ENCODE results near the gene UBXN1. TPM values are rescaled to one million over a fixed set of nuclear protein-coding genes. Genes with fewer than 3 reads are reported as not detected.

Gene UBXN1
- polyA plus RNA-seq, 2 donors, result 109 to 127 TPM

Other genes starting within 250 kb of the UBXN1 start
- 100 to 1,000 TPM; 168 to 195 TPM for gene AHNAK, start 132.3 kb downstream of the UBXN1 start, polyA plus RNA-seq
- gene EEF1G, start 105.2 kb downstream of the UBXN1 start, polyA plus RNA-seq, result 1,000 to 10,000 TPM in 1 of 2 donors, 100 to 1,000 TPM in 1; 884 to 1,495 TPM
- gene TUT1, start 87.5 kb downstream of the UBXN1 start, polyA plus RNA-seq, result 10 to 100 TPM in 1 of 2 donors, 1 to 10 TPM in 1; 9.0 to 15.2 TPM
- 10 to 100 TPM; 76.2 to 90.4 TPM for gene MTA2, start 77.2 kb downstream of the UBXN1 start, polyA plus RNA-seq
- gene EML3, start 66.3 kb downstream of the UBXN1 start, polyA plus RNA-seq, result 100 to 1,000 TPM in 1 of 2 donors, 10 to 100 TPM in 1; 79.0 to 107 TPM
- gene ROM1, start 65.8 kb downstream of the UBXN1 start, polyA plus RNA-seq, result 10 to 100 TPM in 1 of 2 donors, 1 to 10 TPM in 1; 7.4 to 10.5 TPM
- gene B3GAT3, start 57.1 kb downstream of the UBXN1 start, polyA plus RNA-seq, result 10 to 100 TPM; 14.9 to 25.4 TPM
- gene GANAB, start 32.5 kb downstream of the UBXN1 start, polyA plus RNA-seq, result 10 to 100 TPM; 59.8 to 71.6 TPM
- 10 to 100 TPM in 1 of 2 donors, 1 to 10 TPM in 1; 4.8 to 10.1 TPM for gene INTS5, start 25.8 kb downstream of the UBXN1 start, polyA plus RNA-seq
- gene C11orf98, start 13.9 kb downstream of the UBXN1 start, polyA plus RNA-seq, result 10 to 100 TPM; 71.9 to 96.9 TPM
- 10 to 100 TPM; 15.4 to 32.2 TPM for gene CSKMT, start 13.8 kb downstream of the UBXN1 start, polyA plus RNA-seq
- 10 to 100 TPM; 16.5 to 23.2 TPM for gene UQCC3, start 7.4 kb downstream of the UBXN1 start, polyA plus RNA-seq
- gene LBHD1, start 6.8 kb downstream of the UBXN1 start, polyA plus RNA-seq, result 1 to 10 TPM; 2.7 to 5.2 TPM
- 1 to 10 TPM; 1.4 to 2.4 TPM for gene LRRN4CL, start 10.5 kb upstream of the UBXN1 start, polyA plus RNA-seq
- gene BSCL2, start 28.4 kb upstream of the UBXN1 start, polyA plus RNA-seq, result 10 to 100 TPM; 33.9 to 58.9 TPM
- gene GNG3, start 28.6 kb upstream of the UBXN1 start, polyA plus RNA-seq, result under 1 TPM; 0.04 to 0.24 TPM
- gene HNRNPUL2, start 48.4 kb upstream of the UBXN1 start, polyA plus RNA-seq, result 10 to 100 TPM; 27.5 to 27.9 TPM
- gene TTC9C, start 49.4 kb upstream of the UBXN1 start, polyA plus RNA-seq, result 10 to 100 TPM; 13.3 to 31.1 TPM
- gene ZBTB3, start 75.1 kb upstream of the UBXN1 start, polyA plus RNA-seq, result 1 to 10 TPM; 1.9 to 4.0 TPM
- 10 to 100 TPM; 43.2 to 94.0 TPM for gene POLR2G, start 82.5 kb upstream of the UBXN1 start, polyA plus RNA-seq
- 10 to 100 TPM; 17.0 to 21.6 TPM for gene TAF6L, start 92.3 kb upstream of the UBXN1 start, polyA plus RNA-seq
- 10 to 100 TPM; 30.5 to 41.2 TPM for gene TMEM179B, start 108.3 kb upstream of the UBXN1 start, polyA plus RNA-seq
- 10 to 100 TPM; 13.8 to 19.7 TPM for gene TMEM223, start 112.9 kb upstream of the UBXN1 start, polyA plus RNA-seq
- 10 to 100 TPM; 77.9 to 84.7 TPM for gene NXF1, start 126.4 kb upstream of the UBXN1 start, polyA plus RNA-seq
- gene STX5, start 153.0 kb upstream of the UBXN1 start, polyA plus RNA-seq, result 10 to 100 TPM; 14.5 to 25.2 TPM
- gene TEX54, start 153.8 kb upstream of the UBXN1 start, polyA plus RNA-seq, result not detected
- 10 to 100 TPM; 44.0 to 44.6 TPM for gene WDR74, start 160.5 kb upstream of the UBXN1 start, polyA plus RNA-seq
- gene SLC3A2, start 201.8 kb upstream of the UBXN1 start, polyA plus RNA-seq, result 100 to 1,000 TPM in 1 of 2 donors, 10 to 100 TPM in 1; 90.5 to 146 TPM
- gene CHRM1, start 242.3 kb upstream of the UBXN1 start, polyA plus RNA-seq, result under 1 TPM in 1 of 2 donors, not detected in 1; 0.01 TPM